ENCODE data around the gene EFL1.

EFL1 gene

DNA sequence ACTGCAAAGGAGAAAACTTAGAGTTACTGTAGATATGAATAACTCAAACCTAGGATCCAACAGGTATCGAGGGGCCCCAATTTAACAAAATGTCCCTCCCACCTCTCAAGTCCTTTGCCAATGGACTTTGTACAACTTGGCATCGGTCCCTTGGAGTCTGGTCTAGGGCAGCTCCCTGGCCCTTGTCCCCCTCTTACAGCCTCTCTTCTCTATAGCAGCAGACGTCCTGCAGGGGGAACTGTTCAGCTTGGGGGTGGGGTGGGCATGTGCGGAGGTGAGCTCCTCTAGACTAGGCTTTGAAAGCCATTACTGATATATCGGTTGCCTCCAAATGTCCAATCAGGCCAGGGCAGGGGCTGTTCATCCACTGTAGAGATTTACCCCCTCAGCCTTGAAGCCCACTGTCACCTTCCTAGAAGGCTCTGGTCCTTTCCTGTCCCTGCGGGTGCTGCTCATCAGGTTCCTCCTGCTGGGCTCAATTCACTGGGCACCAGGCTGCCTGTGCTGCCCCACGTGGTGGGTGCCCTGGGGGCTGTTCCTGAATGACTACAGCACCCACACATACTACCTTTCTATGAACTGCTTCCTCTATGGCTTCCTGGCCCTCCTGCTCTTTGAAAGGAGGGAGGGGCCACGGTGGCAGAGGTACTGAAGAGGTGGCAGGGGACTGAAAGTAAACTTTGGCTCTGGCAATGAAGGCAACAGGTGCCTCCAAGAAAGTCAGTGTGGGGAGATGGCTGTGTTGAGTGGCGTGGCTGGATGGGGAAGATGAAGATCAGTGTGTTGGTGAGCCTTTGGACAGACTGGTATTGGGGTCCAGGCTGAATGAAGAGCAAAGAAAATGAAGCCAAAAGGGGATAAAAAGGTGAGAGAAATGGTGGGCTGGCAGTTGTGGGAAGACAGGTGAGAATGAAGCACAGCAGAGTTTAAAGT, 137.9 kb downstream of the EFL1 start:
- no peak for DNase-seq (ENCODE audit: low read depth in 2 of 2)

GRCh38 chr15:82122746-82123400, 139.7 kb downstream of the EFL1 start:
- no peak for DNase-seq (ENCODE audit: low read depth in 2 of 2)

- no peak for DNase-seq (ENCODE audit: low read depth in 2 of 2)
These were observed 144.5 kb downstream of the EFL1 start for GRCh38 chr15:82118040-82118439.

- DNase-seq (ENCODE audit: low read depth in 2 of 2) = no peak
These were observed 145.2 kb downstream of the EFL1 start for GRCh38 chr15:82117296-82117695.

DNA sequence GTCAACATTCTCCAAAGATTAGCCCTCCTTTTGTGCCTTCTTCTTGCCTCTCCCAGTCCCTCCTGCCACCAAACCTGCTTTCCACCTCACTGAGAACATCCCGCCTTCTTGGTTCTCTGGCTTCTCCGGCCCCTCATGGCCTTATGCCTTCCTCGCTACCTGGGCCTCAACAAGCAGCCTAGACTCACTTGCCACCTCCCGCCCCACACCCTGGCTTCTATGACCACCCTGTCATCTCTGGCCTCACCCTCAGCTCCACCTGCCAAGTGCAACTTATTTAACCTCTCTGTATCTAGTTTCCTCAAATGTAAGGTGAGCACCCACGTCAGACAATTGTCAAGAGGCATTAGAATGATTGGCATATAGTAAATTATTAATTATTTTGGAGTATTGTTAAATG, 147.9 kb downstream of the EFL1 start:
- DNase-seq (ENCODE audit: low read depth in 2 of 2) = no peak

GRCh38 chr15:82113106-82113715, 149.3 kb downstream of the EFL1 start:
- no peak for DNase-seq (ENCODE audit: low read depth in 2 of 2)

- no peak for DNase-seq (ENCODE audit: low read depth in 2 of 2)
These were observed 150.6 kb downstream of the EFL1 start for GRCh38 chr15:82111918-82112317.

DNA sequence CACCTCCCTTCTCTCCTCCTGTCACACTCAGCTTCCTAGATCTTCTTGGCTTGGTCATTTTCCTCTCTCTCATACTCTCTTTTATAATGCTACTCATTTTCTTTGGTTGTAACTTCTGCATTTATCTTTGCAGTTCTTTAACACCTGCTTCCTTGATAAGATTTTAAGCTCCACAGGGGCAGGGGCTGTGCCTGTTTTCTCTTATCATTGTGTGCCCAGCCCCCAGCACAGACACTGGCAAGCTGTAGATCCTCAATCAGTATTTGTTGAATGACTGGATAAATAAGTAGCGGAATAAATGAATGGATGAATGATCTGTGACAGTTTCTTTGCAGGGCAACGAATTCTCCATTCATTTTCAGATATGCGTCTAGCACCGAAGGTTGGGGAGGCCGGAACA, 152.4 kb downstream of the EFL1 start:
- DNase-seq (ENCODE audit: low read depth in 2 of 2) = no peak

- DNase-seq (ENCODE audit: low read depth in 2 of 2) = peak; percentile 54 to 68
These were observed 153.9 kb downstream of the EFL1 start for GRCh38 chr15:82108489-82109078.

- DNase-seq (ENCODE audit: low read depth in 2 of 2) = no peak
These were observed 155.9 kb downstream of the EFL1 start for GRCh38 chr15:82106679-82107078.

DNA sequence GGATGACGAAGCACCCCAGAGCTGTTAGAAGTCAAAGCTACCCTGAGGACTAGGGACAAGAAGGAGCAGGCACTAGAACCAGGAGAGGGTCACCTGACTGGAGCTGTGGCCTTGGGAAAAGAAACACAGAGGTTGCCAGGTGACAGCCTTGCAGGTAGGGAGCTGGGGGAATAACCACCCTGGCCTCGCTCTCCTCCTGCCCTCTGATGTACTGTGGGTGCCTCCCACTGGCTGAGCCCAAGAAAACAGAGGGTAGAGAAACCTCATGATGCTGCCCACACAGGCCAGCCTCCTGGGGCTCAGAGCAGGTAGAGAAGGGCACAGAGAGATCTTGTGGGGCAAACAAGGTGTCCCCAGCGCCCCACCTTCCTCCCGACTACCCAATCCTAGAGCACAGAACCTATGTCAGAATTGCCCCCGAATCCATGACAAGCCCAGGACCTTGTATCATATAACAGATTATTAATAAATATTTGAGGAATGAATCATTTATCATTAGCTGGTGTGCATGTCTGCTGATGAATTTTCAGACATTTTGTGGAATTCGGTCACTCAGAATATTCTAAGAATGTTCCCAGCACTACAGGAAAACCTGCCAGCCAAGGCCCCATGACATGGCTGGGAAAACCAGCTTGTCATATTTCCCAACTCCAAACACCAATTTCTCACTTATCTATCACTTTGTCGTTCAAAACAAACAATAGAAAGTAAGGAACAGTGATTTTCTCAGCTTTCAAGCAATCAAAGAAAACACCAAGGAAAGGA, 156.9 kb downstream of the EFL1 start:
- DNase-seq (ENCODE audit: low read depth in 2 of 2) = no peak

- DNase-seq (ENCODE audit: low read depth in 2 of 2) = no peak
These were observed 159.1 kb downstream of the EFL1 start for GRCh38 chr15:82103468-82103867.

- DNase-seq (ENCODE audit: low read depth in 2 of 2) = no peak
These were observed 162.2 kb downstream of the EFL1 start for GRCh38 chr15:82100111-82100929.

- DNase-seq (ENCODE audit: low read depth in 2 of 2) = no peak
These were observed 163.9 kb downstream of the EFL1 start for GRCh38 chr15:82098674-82099073.

DNA sequence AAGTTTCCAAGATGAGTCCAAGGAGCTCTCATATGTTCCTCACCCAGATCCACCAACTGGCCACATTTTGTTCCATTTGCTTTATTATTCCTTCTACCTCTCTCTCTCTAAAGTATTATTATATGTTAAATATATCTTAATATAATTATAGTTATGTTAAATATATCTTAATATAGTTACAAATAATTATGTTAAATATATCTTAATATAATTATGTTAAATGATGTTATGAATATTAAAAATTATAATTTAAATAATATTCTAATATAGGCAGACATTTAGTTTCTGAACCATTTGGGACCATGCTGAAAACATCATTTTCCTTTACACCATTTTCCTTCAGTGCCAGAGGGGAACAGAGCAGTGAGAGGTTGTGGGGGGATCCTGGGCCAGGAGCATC, 166.7 kb downstream of the EFL1 start:
- DNase-seq (ENCODE audit: low read depth in 2 of 2) = no peak

GRCh38 chr15:82093774-82094211, 168.7 kb downstream of the EFL1 start:
- no peak for DNase-seq (ENCODE audit: low read depth in 2 of 2)

DNA sequence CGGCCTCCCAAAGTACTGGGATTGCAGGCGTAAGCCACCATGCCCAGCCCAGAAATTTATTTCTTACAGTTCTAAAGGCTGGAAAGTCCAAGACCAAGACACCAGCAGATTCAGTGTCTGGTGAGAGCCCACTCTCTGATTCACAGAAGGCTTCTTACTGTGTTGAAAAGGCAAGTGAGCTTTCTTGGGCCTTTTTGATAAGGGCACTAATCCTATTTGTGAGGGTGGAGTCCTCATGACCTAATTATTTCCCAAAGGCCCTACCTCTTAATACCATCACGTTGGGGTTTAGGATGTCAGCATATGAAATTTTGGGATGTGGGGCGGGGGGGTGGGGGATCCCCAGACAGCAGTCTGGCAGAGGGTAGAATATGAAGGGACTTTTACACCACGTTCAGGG, 169.2 kb downstream of the EFL1 start:
- DNase-seq (ENCODE audit: low read depth in 2 of 2) = no peak

- DNase-seq (ENCODE audit: low read depth in 2 of 2) = no peak
These were observed 170.8 kb downstream of the EFL1 start for GRCh38 chr15:82091636-82092140.

GRCh38 chr15:82086243-82086995, 176.1 kb downstream of the EFL1 start:
- DNase-seq (ENCODE audit: low read depth in 2 of 2) = no peak

Measured in stimulated activated CD8-positive, alpha-beta memory T cell treated with anti-CD3 and anti-CD28 coated beads, Interleukin-2, amount 100 ng/mL, for 48 hours (primary cell).